GM12878 (cell line): ENCODE measurements around the gene SKP2.

Experiments
- EP300 ChIP-seq, 2 experiments: fragments of 150-350 bp in 1 of 2; IDR thresholded peaks; 2 replicates each; pipeline ENCODE4 v1.6.1; 2011 to 2012; ENCODE audit warnings: low read depth in 2 of 2, low read length in 2 of 2, borderline replicate concordance in 1 of 2, improper control_type of control experiment in 1 of 2, inconsistent platforms in 1 of 2; ENCODE audit not compliant: control insufficient read depth in 1 of 2
- EZH2 ChIP-seq: IDR thresholded peaks from 2 replicates; pipeline ENCODE4 v1.6.1; 2012; ENCODE audit warnings: low read depth, mild to moderate bottlenecking, control low read depth, inconsistent platforms, low read length, borderline replicate concordance; ENCODE audit not compliant: control insufficient read depth
- HCFC1 ChIP-seq: fragments of 150-350 bp; IDR thresholded peaks from 2 replicates; pipeline ENCODE4 v1.6.1; 2014; ENCODE audit warnings: low read length
- NFYA ChIP-seq: IDR thresholded peaks from 2 replicates; pipeline ENCODE4 v1.6.1; 2011; ENCODE audit warnings: low read depth, mild to moderate bottlenecking, low read length, improper control_type of control experiment, borderline replicate concordance
- POLR2AphosphoS5 ChIP-seq: IDR thresholded peaks from 2 replicates; pipeline ENCODE4 v1.6.1; 2011; ENCODE audit warnings: mild to moderate bottlenecking, low read length, inconsistent platforms
- SRF ChIP-seq, 2 experiments: IDR thresholded peaks; 2 replicates each; pipeline ENCODE4 v1.6.1; 2011; ENCODE audit warnings: low read depth in 2 of 2, low read length in 2 of 2, mild to moderate bottlenecking in 1 of 2, moderate library complexity in 1 of 2
- TF ChIP-seq, protein P1 (sequence below), 3 experiments: IDR thresholded peaks in 2 of 3; conservative IDR thresholded peaks in 1 of 3; 2 replicates each; pipeline ENCODE4 v1.5.1; 2011; ENCODE audit warnings: low read depth in 3 of 3, low read length in 3 of 3, mild to moderate bottlenecking in 3 of 3, control low read depth in 2 of 3, moderate library complexity in 2 of 3, inconsistent platforms in 1 of 3, mixed read lengths in 1 of 3; ENCODE audit not compliant: control insufficient read depth in 2 of 3, insufficient read depth in 1 of 3; ENCODE audit errors: extremely low read depth in 1 of 3

GRCh38 chr5:36206913-36207312 is 55.0 kb downstream of the SKP2 start:
- TF ChIP-seq HCFC1 = no peak
- TF ChIP-seq EZH2 = no peak
- no peak for TF ChIP-seq POLR2AphosphoS5
- TF ChIP-seq, protein P1, sequence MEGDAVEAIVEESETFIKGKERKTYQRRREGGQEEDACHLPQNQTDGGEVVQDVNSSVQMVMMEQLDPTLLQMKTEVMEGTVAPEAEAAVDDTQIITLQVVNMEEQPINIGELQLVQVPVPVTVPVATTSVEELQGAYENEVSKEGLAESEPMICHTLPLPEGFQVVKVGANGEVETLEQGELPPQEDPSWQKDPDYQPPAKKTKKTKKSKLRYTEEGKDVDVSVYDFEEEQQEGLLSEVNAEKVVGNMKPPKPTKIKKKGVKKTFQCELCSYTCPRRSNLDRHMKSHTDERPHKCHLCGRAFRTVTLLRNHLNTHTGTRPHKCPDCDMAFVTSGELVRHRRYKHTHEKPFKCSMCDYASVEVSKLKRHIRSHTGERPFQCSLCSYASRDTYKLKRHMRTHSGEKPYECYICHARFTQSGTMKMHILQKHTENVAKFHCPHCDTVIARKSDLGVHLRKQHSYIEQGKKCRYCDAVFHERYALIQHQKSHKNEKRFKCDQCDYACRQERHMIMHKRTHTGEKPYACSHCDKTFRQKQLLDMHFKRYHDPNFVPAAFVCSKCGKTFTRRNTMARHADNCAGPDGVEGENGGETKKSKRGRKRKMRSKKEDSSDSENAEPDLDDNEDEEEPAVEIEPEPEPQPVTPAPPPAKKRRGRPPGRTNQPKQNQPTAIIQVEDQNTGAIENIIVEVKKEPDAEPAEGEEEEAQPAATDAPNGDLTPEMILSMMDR (IDR thresholded peaks at IDR 0.05 in 2 of 3, conservative IDR thresholded peaks at IDR 0.05 in 1 of 3; ENCODE audit: control insufficient read depth in 2 of 3, extremely low read depth in 1 of 3, insufficient read depth in 1 of 3, low read depth in 3 of 3, low read length in 3 of 3) = no peak
- TF ChIP-seq SRF (IDR thresholded peaks at IDR 0.05; ENCODE audit: low read depth in 2 of 2, low read length in 2 of 2) = no peak
- no peak for TF ChIP-seq EP300 (IDR thresholded peaks at IDR 0.05; ENCODE audit: borderline replicate concordance in 1 of 2, control insufficient read depth in 1 of 2, low read depth in 2 of 2, low read length in 2 of 2)
- TF ChIP-seq NFYA = no peak
